Keratinocyte (primary cell): ENCODE measurements around the gene CCSER1.

Experiments used
- CTCF ChIP-seq, 3 experiments: IDR thresholded peaks in 1 of 3; conservative IDR thresholded peaks in 1 of 3; optimal IDR thresholded peaks in 1 of 3; 2 replicates in 2 of 3; 3 replicates in 1 of 3; pipeline versions ENCODE3 to v1.5.1; 2011; ENCODE audit warnings: low read length in 3 of 3, mild to moderate bottlenecking in 3 of 3, moderate library complexity in 2 of 3, control low read depth in 1 of 3, inconsistent platforms in 1 of 3; ENCODE audit not compliant: insufficient read depth in 2 of 3; ENCODE audit errors: extremely low read depth in 1 of 3
- EZH2 ChIP-seq: IDR thresholded peaks from one replicate; pipeline ENCODE4 v1.6.1; 2012; ENCODE audit warnings: inconsistent platforms, mild to moderate bottlenecking, low read length, moderate library complexity

DNA sequence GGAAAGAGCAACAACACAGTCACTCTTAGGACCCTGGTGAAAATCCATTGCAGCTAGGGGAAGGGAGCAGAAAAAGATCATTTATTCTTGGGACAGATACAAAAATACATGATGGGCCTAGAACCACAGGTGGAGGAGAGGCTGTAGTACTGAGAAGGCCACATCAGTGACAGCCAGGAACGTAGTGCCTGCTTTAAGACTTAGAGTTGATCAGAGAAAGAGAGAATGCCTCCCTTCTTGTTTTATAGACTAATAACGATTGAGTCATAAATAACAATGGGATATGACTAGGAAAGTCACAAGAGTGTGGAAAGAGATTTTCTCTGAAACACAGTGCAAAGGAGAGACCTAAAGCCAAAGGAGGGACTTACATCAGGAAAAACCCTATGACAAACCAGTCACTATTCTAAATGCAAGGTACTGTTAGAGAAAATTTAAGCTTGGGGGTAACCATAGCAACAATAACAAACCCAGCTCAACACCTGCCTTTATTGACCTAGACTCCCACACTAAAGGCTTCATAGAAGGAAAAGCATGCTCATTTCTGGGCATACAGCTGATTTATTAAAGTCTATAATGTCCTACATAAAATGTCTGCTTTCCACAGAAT, 1161.6 kb downstream of the CCSER1 start:
- TF ChIP-seq CTCF (optimal IDR thresholded peaks at IDR 0.05 in 1 of 3, IDR thresholded peaks at IDR 0.05 in 1 of 3, conservative IDR thresholded peaks at IDR 0.05 in 1 of 3; ENCODE audit: extremely low read depth in 1 of 3, insufficient read depth in 2 of 3, low read length in 3 of 3) = no peak
- no peak for TF ChIP-seq EZH2
